ENCODE data around the gene CYSTM1. TPM values are rescaled to one million over a fixed set of nuclear protein-coding genes. Genes with fewer than 3 reads are reported as not detected.

Gene CYSTM1
- total and polyA plus RNA-seq, 8 donors, result 28.4 to 90.4 (median 35.1) TPM

DNA sequence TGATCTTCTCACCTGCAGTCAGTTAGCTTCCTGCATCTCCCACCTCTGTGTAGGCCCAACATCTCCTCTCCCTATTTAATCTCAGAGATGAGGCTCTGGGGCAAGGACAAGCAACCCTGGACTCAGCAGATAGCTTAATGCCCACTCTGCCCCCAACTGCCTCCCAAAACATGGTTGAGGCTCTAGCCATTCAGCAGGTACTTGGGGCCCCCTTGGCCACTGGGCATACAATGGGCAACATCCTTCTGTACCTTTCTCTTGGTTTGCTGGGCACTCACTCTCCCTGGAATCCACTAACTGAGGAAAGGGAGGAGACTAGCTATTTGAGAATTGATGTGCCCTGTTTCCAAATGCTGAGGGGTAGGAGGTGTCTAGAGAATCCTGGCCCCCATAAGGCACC, 39.9 kb upstream of the CYSTM1 start:
- ATAC-seq, result no peak
- TF ChIP-seq, protein P1, sequence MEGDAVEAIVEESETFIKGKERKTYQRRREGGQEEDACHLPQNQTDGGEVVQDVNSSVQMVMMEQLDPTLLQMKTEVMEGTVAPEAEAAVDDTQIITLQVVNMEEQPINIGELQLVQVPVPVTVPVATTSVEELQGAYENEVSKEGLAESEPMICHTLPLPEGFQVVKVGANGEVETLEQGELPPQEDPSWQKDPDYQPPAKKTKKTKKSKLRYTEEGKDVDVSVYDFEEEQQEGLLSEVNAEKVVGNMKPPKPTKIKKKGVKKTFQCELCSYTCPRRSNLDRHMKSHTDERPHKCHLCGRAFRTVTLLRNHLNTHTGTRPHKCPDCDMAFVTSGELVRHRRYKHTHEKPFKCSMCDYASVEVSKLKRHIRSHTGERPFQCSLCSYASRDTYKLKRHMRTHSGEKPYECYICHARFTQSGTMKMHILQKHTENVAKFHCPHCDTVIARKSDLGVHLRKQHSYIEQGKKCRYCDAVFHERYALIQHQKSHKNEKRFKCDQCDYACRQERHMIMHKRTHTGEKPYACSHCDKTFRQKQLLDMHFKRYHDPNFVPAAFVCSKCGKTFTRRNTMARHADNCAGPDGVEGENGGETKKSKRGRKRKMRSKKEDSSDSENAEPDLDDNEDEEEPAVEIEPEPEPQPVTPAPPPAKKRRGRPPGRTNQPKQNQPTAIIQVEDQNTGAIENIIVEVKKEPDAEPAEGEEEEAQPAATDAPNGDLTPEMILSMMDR (IDR thresholded peaks at IDR 0.05), result no peak
- peaks cover 12 to 25% of the 10 kb centered on the region in 2 donors for H3K4me1 ChIP-seq
- H3K4me3 ChIP-seq, result no peak overlapping the region
- H3K36me3 ChIP-seq, result no peaks in the 10 kb centered on the region
- intact Hi-C loops (cut with DNase I), result no loop called here
- H3K27ac ChIP-seq, result no peak overlapping the region
- DNase-seq, result no peak
- H3K27me3 ChIP-seq, result no peaks in the 10 kb centered on the region
- no peaks in the 10 kb centered on the region for H3K9me3 ChIP-seq

DNA sequence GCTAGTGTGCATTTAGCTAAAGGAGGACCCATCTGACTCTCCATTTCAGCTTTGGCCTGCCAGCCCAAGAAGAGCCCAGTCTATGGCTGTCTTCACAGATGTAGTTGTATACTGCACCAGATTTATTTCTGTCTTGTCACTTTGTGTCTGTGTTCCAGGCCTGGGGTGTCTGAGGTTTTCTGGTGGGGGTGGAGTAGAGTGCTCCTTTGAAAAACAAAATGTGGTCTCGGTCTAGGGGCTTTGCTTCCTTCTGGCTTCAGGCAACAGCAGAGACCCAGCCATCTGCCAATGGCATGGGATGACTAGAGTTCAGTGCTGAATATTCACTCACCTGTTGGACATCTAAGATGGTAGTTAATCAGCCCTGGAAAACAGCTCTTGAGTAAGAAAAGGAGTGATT, 38.4 kb upstream of the CYSTM1 start:
- Histone ChIP-seq H3K27me3 (no peaks in the 10 kb centered on the region), H3K4me1 (peaks cover 14 to 28% of the 10 kb centered on the region in 2 donors), H3K4me3 (no peak overlapping the region), H3K36me3 (no peaks in the 10 kb centered on the region), H3K9me3 (no peaks in the 10 kb centered on the region), H3K27ac (no peak overlapping the region)
- TF ChIP-seq, protein P1 (IDR thresholded peaks at IDR 0.05), result no peak
- ATAC-seq (no peak), DNase-seq (no peak)
- intact Hi-C loops (cut with DNase I), result no loop called here

DNA sequence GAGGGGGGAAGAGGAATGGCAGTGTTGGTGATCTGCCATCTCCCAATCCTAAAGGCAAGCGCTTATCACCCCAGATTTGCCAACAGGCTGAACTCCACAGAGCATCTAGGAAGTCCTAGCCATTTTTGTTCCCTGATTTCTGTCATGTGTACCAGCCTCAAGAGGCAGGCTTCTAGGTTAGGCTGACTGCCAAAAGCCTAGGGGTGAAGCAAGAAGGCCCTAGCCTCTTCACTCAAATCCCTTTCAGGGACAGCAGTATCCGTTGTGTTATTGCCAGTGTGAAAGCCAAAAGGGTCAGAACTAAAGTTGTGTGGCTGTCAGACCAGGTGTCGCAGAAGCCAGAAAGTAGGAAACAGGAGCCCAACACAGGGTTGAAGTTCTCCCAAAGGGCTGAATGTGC, 34.6 kb upstream of the CYSTM1 start:
- Histone ChIP-seq H3K4me1 (peaks cover 7 to 12% of the 10 kb centered on the region in 2 donors), H3K27ac (peak overlapping the region in 1 of 2 donors; percentile 8), H3K36me3 (no peaks in the 10 kb centered on the region), H3K4me3 (no peak overlapping the region), H3K27me3 (peaks cover 0 to 7% of the 10 kb centered on the region in 2 donors), H3K9me3 (no peaks in the 10 kb centered on the region)
- TF ChIP-seq, protein P1 (IDR thresholded peaks at IDR 0.05), result no peak
- DNase-seq (no peak), ATAC-seq (peak; percentile 65)
- intact Hi-C loops (cut with DNase I), result loop anchor here in 1 of 2 donors (10.0 kb wide), 1 partner anchor 346 kb away; the partner anchor contains the start of gene PSD2

DNA sequence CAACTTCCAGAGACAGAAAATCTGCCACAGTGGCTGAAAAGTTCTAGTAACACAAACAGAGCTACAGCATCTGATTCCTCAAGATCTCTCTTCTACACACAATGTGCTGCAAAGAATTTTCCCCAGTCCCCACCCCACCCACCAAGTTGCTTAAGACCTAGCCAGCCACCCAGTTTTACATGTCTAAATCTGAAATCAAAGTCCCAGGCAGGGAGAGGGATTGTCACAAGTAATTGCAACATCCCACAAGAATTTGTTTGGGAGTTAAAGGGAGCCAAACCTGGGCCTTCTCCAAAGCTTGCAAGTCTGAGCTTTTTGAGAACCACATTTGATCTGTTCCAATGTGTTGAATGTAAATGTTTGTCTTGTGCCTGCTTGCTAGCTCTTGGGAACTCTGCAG, 33.7 kb upstream of the CYSTM1 start:
- no peak for DNase-seq
- Histone ChIP-seq H3K27ac (peak overlapping the region in 1 of 2 donors; percentile 8), H3K4me1 (peaks cover 15 to 20% of the 10 kb centered on the region in 2 donors), H3K27me3 (peaks cover 0 to 15% of the 10 kb centered on the region in 2 donors), H3K36me3 (no peaks in the 10 kb centered on the region), H3K4me3 (no peak overlapping the region), H3K9me3 (no peaks in the 10 kb centered on the region)
- TF ChIP-seq, protein P1 (IDR thresholded peaks at IDR 0.05), result no peak
- intact Hi-C loops (cut with DNase I), result loop anchor here in 1 of 2 donors (10.0 kb wide), 1 partner anchor 346 kb away; the partner anchor contains the start of gene PSD2
- ATAC-seq, result peak; percentile 19

DNA sequence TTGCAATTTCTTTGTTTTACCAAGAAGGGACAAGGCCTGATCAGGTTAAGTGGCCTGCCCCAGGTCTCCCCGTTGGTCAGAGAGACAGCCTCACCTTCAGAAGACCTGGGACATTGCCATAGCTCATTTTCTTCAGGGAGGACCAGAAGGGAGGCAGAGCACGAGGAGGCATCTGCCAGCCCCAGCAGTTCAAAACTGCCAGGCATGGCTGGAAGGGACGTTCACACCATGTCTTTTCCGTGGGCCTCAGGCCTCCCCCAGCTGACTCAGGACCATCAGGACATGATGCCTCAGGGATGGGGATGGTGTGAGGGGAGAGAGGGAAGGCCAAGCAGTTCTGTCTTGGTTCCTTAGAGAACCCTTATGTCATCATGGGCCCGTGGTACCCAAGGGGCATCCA, 32.7 kb upstream of the CYSTM1 start:
- Histone ChIP-seq H3K27ac (no peak overlapping the region), H3K36me3 (no peaks in the 10 kb centered on the region), H3K27me3 (peaks cover 0 to 25% of the 10 kb centered on the region in 2 donors), H3K9me3 (no peaks in the 10 kb centered on the region), H3K4me3 (no peak overlapping the region), H3K4me1 (peaks cover 17 to 27% of the 10 kb centered on the region in 2 donors)
- no peak for DNase-seq
- intact Hi-C loops (cut with DNase I), result loop anchor here in 1 of 2 donors (10.0 kb wide), 1 partner anchor 347 kb away; the partner anchor contains the start of gene PSD2
- ATAC-seq, result no peak
- TF ChIP-seq, protein P1 (IDR thresholded peaks at IDR 0.05), result no peak

Data from left lung (tissue), 10 donors.